H1 (cell line): ENCODE data around the gene LCAT. TPM values are rescaled to one million over a fixed set of nuclear protein-coding genes. Genes with fewer than 3 reads are reported as not detected.

ENCODE experiments used
- ASH2L ChIP-seq: fragments of 200-600, 300-600 bp; sonication (generic); IDR thresholded peaks from one replicate; pipeline ENCODE4 v1.7.1; 2017; ENCODE audit warnings: low read length
- GABPA ChIP-seq: IDR thresholded peaks from 2 replicates; pipeline ENCODE4 v1.6.1; 2011; ENCODE audit warnings: mild to moderate bottlenecking, low read length, moderate library complexity, borderline replicate concordance; ENCODE audit not compliant: insufficient read depth
- KDM5A ChIP-seq: fragments of 200-600 bp; IDR thresholded peaks from 2 replicates; pipeline ENCODE4 v1.7.1; 2012; ENCODE audit warnings: mild to moderate bottlenecking, low read length, inconsistent platforms, mixed read lengths
- POU5F1 ChIP-seq: IDR thresholded peaks from 2 replicates; pipeline ENCODE4 v1.6.1; 2011; ENCODE audit warnings: low read depth, mild to moderate bottlenecking, low read length, moderate library complexity
- SIX5 ChIP-seq: IDR thresholded peaks from 2 replicates; pipeline ENCODE4 v1.6.1; 2011; ENCODE audit warnings: mild to moderate bottlenecking, low read depth, low read length
- SP1 ChIP-seq: IDR thresholded peaks from 2 replicates; pipeline ENCODE4 v1.6.1; 2011; ENCODE audit warnings: low read depth, low read length
- TBP ChIP-seq: IDR thresholded peaks from 2 replicates; pipeline ENCODE4 v1.6.1; 2011; ENCODE audit warnings: low read depth, low read length, improper control_type of control experiment
- ZNF274 ChIP-seq: IDR thresholded peaks from 2 replicates; pipeline ENCODE4 v1.7.0; 2012; ENCODE audit warnings: low read length, borderline replicate concordance; ENCODE audit errors: extremely low read depth
- polyA plus RNA-seq, 7 experiments: library from polyadenylated mRNA; depleted of rRNA in 3 of 7; stranded (reverse) in 5 of 7; unstranded in 2 of 7; fragments of >200 nt in 5 of 7; fragments of 200-250 nt in 2 of 7; gene quantifications; 1 replicate in 5 of 7; 2 replicates in 1 of 7; 4 replicates in 1 of 7; pipeline versions ENCODE4 v1.2.1 to v1.2.3, GENCODE V29; 2011 to 2013; ENCODE audit warnings: missing spikeins in 2 of 7, mixed read lengths in 2 of 7
- total RNA-seq: library from RNA; stranded (reverse); fragmentation: NEBNext Ultra II Directional; extraction: Animal tissue kit (Norgen Biotek cat#: 25700); gene quantifications from 2 replicates; pipeline ENCODE4 v1.2.1, GENCODE V29; 2021

LCAT gene
- total and polyA plus RNA-seq, 2 of the 8 experiments (the other 6 are each of a cell fraction or from before 2014, with no cell fraction given), result 9.4 to 19.6 TPM

GRCh38 chr16:67917140-67917851 lies 26.6 kb downstream of the LCAT start (continued):
- TF ChIP-seq GABPA (no peak), ZNF274 (no peak), KDM5A (no peak), POU5F1 (no peak), SIX5 (no peak), TBP (no peak), ASH2L (no peak), SP1 (no peak)
